Measurements from ENCODE around the gene ANKRD11. TPM values are rescaled to one million over a fixed set of nuclear protein-coding genes. Genes with fewer than 3 reads are reported as not detected.
A peak's percentile ranks its signal among the peaks of the same experiment; 100 is the strongest.
"Not testable (repeated sequence)": the region's sequence is repeated elsewhere in the genome, so short reads cannot be mapped to it uniquely, and the experiment has no call there.

Gene ANKRD11
- total RNA-seq, 1 experiment from 2014 or later: 54.4 TPM

- DNase-seq: no peak
- no peaks in the 10 kb centered on the region for H3K36me3 ChIP-seq (replicated peaks; ENCODE audit: control insufficient read depth, insufficient read depth, low read length)
- H3K4me3 ChIP-seq (ENCODE audit: insufficient read depth, low read depth, low read length): peak overlapping the region; percentile 47
- peaks cover 19% of the 10 kb centered on the region; the same call in 1 of the 2 replicates for H3K27me3 ChIP-seq (ENCODE audit: control insufficient read depth, insufficient read depth, low read length)
These were observed 243.9 kb downstream of the ANKRD11 start for GRCh38 chr16:89246383-89246902.

DNA sequence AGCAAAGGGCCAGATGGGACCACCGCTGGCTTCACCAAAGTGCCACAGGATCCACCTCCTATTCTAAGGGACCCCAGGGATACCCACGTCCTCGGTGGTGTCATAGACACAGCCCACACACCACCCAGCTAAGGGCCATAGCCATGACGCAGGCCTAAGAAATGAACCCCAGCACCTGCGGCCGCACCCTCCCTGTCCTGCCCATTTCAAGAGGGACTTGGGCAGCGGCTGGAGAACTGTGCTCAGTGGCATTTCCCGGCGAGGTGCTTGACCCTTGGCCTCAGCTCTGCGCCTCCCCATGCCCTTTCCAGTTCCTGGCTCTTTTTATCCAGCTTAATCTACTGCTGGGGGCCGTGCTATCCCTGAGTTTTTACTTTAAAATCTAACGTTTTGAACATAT, 245.6 kb downstream of the ANKRD11 start:
- DNase-seq: no peak

DNA sequence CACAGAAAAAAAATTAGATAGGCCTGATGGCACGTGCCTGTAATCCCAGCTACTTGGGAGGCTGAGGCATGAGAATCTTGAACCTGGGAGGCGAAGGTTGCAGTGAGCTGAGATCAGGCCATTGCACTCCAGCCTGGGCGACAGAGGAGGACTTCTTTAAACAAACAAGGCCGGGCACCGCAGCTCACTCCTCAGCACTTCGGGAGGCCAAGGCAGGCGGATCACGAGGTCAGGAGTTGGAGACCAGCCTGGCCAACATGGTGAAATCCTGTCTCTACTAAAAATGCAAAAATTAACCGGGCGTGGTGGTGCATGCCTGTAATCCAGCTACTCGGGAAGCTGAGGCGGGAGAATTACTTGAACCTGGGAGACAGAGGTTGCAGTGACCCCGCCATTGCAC, 246.1 kb downstream of the ANKRD11 start:
- DNase-seq: not testable (repeated sequence)

More for the DNA sequence above, 245.6 kb downstream of the ANKRD11 start:
- Histone ChIP-seq H3K27me3 (ENCODE audit: control insufficient read depth, insufficient read depth, low read length) (peaks cover 19% of the 10 kb centered on the region; the same call in 1 of the 2 replicates), H3K4me3 (ENCODE audit: insufficient read depth, low read depth, low read length) (no peak overlapping the region), H3K36me3 (replicated peaks; ENCODE audit: control insufficient read depth, insufficient read depth, low read length) (no peaks in the 10 kb centered on the region)

DNA sequence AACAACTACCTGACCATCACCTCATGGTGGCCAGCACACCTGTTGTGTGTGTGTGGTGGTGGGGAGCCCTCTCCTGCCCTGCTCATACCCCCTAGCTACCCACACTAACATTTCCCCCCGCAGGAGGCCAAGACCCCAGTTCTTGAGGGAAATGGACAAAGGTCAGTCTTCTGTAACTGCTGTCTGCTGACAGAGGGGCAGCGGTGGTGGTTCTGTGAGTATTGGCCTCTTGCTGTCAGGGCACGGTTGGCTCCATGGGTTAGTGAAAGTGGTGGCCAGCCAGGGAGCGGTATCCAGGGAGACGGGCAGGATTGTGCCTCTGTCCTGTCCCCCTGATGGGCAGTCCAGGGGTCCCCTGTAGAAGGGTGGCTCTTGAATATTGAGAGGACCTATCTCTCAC, 246.7 kb downstream of the ANKRD11 start:
- H3K36me3 ChIP-seq (replicated peaks; ENCODE audit: control insufficient read depth, insufficient read depth, low read length): no peaks in the 10 kb centered on the region
- peaks cover 17% of the 10 kb centered on the region; the same call in 1 of the 2 replicates for H3K27me3 ChIP-seq (ENCODE audit: control insufficient read depth, insufficient read depth, low read length)
- DNase-seq: no peak
- H3K4me3 ChIP-seq (ENCODE audit: insufficient read depth, low read depth, low read length): no peak overlapping the region

More for the DNA sequence above, 246.1 kb downstream of the ANKRD11 start:
- H3K4me3 ChIP-seq (ENCODE audit: insufficient read depth, low read depth, low read length); H3K36me3 ChIP-seq (replicated peaks; ENCODE audit: control insufficient read depth, insufficient read depth, low read length): not testable (repeated sequence)
- peaks cover 19% of the 10 kb centered on the region; the same call in 1 of the 2 replicates for H3K27me3 ChIP-seq (ENCODE audit: control insufficient read depth, insufficient read depth, low read length)

- H3K36me3 ChIP-seq (replicated peaks; ENCODE audit: control insufficient read depth, insufficient read depth, low read length): no peaks in the 10 kb centered on the region
- DNase-seq: peak; percentile 51
- peaks cover 8% of the 10 kb centered on the region; the same call in 1 of the 2 replicates for H3K27me3 ChIP-seq (ENCODE audit: control insufficient read depth, insufficient read depth, low read length)
- H3K4me3 ChIP-seq (ENCODE audit: insufficient read depth, low read depth, low read length): no peak overlapping the region
These were observed 247.6 kb downstream of the ANKRD11 start for GRCh38 chr16:89242795-89243200.

GRCh38 chr16:89241187-89242007, 249.0 kb downstream of the ANKRD11 start:
- peak overlapping the region; percentile 83 for H3K4me3 ChIP-seq (ENCODE audit: insufficient read depth, low read depth, low read length)
- peaks cover under 1% of the 10 kb centered on the region; the same call in 1 of the 2 replicates for H3K27me3 ChIP-seq (ENCODE audit: control insufficient read depth, insufficient read depth, low read length)
- no peaks in the 10 kb centered on the region for H3K36me3 ChIP-seq (replicated peaks; ENCODE audit: control insufficient read depth, insufficient read depth, low read length)

GRCh38 chr16:89237733-89238132, 252.6 kb downstream of the ANKRD11 start:
- H3K27me3 ChIP-seq (ENCODE audit: control insufficient read depth, insufficient read depth, low read length): no peaks in the 10 kb centered on the region
- DNase-seq: no peak
- H3K36me3 ChIP-seq (replicated peaks; ENCODE audit: control insufficient read depth, insufficient read depth, low read length): peaks cover 8% of the 10 kb centered on the region
- no peak overlapping the region for H3K4me3 ChIP-seq (ENCODE audit: insufficient read depth, low read depth, low read length)

More at GRCh38 chr16:89241187-89242007, 249.0 kb downstream of the ANKRD11 start:
- peak; percentile 93 for DNase-seq

DNA sequence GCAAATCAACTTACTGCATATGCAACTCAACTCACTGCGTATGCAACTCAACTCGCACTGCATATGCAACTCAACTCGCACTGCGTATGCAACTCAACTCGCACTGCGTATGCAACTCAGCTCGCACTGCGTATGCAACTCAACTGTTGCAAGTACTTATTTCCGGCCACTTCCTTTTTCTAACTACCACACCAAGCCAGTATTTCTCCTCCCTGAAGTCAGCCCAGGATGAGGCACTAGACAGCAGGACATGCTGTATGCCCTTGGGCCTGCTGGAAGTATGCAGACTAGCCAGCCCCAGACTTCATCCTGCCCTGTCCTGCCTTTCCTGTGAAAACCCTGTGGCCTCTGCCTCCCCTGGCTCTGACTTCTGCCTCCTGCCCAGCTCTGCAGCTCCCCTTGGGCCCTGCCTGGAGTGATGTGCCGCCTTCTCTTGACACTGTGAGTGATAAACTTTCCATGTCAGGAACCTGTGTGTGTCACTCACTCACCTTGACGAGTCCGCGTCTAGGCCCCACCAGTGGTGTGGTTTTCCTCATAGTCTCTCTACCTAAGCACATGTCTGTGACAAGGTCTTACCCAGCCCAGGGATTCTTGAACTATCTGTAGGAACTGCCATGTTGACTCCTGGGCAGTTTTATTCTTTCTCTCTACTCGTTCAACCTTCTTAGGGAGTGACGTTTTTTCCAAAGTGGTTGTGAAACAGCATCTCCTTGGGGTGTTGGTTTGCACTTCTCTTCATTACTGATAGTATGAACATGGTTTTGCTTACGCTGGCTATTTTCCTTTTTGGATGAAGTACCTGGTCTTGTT, 256.5 kb downstream of the ANKRD11 start:
- peaks cover 18% of the 10 kb centered on the region for H3K36me3 ChIP-seq (replicated peaks; ENCODE audit: control insufficient read depth, insufficient read depth, low read length)
- H3K27me3 ChIP-seq (ENCODE audit: control insufficient read depth, insufficient read depth, low read length): no peaks in the 10 kb centered on the region
- H3K4me3 ChIP-seq (ENCODE audit: insufficient read depth, low read depth, low read length): no peak overlapping the region
- DNase-seq: no peak

- DNase-seq: no peak
- Histone ChIP-seq H3K36me3 (replicated peaks; ENCODE audit: control insufficient read depth, insufficient read depth, low read length) (peaks cover 31% of the 10 kb centered on the region), H3K4me3 (ENCODE audit: insufficient read depth, low read depth, low read length) (no peak overlapping the region), H3K27me3 (ENCODE audit: control insufficient read depth, insufficient read depth, low read length) (no peaks in the 10 kb centered on the region)
These were observed 258.3 kb downstream of the ANKRD11 start for GRCh38 chr16:89232107-89232506.

GRCh38 chr16:89230255-89230654, 260.1 kb downstream of the ANKRD11 start:
- Histone ChIP-seq H3K4me3 (ENCODE audit: insufficient read depth, low read depth, low read length) (no peak overlapping the region), H3K27me3 (ENCODE audit: control insufficient read depth, insufficient read depth, low read length) (no peaks in the 10 kb centered on the region), H3K36me3 (replicated peaks; ENCODE audit: control insufficient read depth, insufficient read depth, low read length) (peaks cover 40% of the 10 kb centered on the region)
- no peak for DNase-seq

DNA sequence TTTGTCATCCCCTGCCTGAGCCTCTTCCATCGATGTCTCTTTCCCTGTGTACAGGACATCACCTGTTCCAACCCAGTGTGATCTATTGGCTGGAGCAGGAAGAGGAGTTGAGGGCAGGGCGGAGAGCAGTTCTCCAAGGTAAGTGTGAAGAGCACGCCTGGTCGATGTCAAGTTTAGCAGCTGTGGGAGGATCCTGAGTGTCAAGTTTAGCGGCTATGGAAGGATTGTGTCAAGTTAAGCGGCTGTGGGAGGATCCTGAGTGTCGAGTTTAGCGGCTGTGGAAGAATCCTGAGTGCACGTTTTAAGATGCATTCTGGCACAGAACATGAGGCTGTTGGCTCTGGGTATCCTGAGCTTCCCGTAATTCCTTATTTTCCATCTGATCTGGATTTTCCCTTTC, 265.7 kb downstream of the ANKRD11 start:
- no peak overlapping the region for H3K4me3 ChIP-seq (ENCODE audit: insufficient read depth, low read depth, low read length)
- no peaks in the 10 kb centered on the region for H3K27me3 ChIP-seq (ENCODE audit: control insufficient read depth, insufficient read depth, low read length)
- H3K36me3 ChIP-seq (replicated peaks; ENCODE audit: control insufficient read depth, insufficient read depth, low read length): peaks cover 28% of the 10 kb centered on the region
- no peak for DNase-seq

- H3K27me3 ChIP-seq (ENCODE audit: control insufficient read depth, insufficient read depth, low read length): no peaks in the 10 kb centered on the region
- H3K4me3 ChIP-seq (ENCODE audit: insufficient read depth, low read depth, low read length): no peak overlapping the region
- H3K36me3 ChIP-seq (replicated peaks; ENCODE audit: control insufficient read depth, insufficient read depth, low read length): peaks cover 23% of the 10 kb centered on the region
- no peak for DNase-seq
These were observed 267.4 kb downstream of the ANKRD11 start for GRCh38 chr16:89222931-89223330.

GRCh38 chr16:89221604-89222003, 268.8 kb downstream of the ANKRD11 start:
- Histone ChIP-seq H3K36me3 (replicated peaks; ENCODE audit: control insufficient read depth, insufficient read depth, low read length) (peaks cover 10% of the 10 kb centered on the region), H3K4me3 (ENCODE audit: insufficient read depth, low read depth, low read length) (no peak overlapping the region), H3K27me3 (ENCODE audit: control insufficient read depth, insufficient read depth, low read length) (no peaks in the 10 kb centered on the region)
- no peak for DNase-seq

DNA sequence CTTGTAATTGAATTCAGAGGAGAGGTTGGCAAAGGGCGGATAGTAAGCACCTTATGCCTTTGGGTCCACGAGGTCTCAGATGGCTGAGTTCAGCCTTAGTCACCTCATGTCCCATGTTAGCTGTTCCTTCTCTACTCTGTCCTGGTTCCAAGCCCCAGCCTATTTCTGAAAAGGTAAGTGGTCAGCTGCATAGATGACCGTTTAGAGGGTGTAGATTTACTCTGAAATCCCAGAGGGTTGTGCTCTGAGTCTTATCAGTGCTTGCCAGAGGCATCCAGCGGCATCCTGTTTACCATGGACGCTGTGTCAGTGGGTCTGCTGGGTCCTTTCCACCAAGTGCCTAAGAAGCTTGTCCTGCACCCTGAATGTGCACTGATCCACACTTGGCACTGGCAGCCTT, 271.0 kb downstream of the ANKRD11 start:
- H3K36me3 ChIP-seq (replicated peaks; ENCODE audit: control insufficient read depth, insufficient read depth, low read length): peaks cover 6% of the 10 kb centered on the region
- DNase-seq: no peak
- no peaks in the 10 kb centered on the region for H3K27me3 ChIP-seq (ENCODE audit: control insufficient read depth, insufficient read depth, low read length)
- no peak overlapping the region for H3K4me3 ChIP-seq (ENCODE audit: insufficient read depth, low read depth, low read length)

Data from H7 (cell line).